BJ (cell line): ENCODE results near the gene AFG1L. TPM values are rescaled to one million over a fixed set of nuclear protein-coding genes. Genes with fewer than 3 reads are reported as not detected.

Source experiments
- CTCF ChIA-PET: fragments of 350-600 bp; formaldehyde crosslinking; extraction: SDS; loops from one replicate; lab custom pipeline; 2021; ENCODE audit warnings: antibody characterized with exemption, inconsistent platforms; lab: Yijun Ruan, JAX
- POLR2A ChIA-PET: fragments of 300-600 bp; sonication (Branson Sonifier 250); formaldehyde crosslinking; extraction: SDS; loops from one replicate; lab custom pipeline; 2021; ENCODE audit warnings: antibody characterized with exemption; lab: Charles Lee
- DNase-seq: peaks from one replicate; pipeline ENCODE4 v3.0.0-alpha.2; 2011; ENCODE audit warnings: low read depth
- H3K27me3 ChIP-seq: 2 replicates; pipeline ENCODE4 v1.6.0; 2011; ENCODE audit warnings: low read length; ENCODE audit not compliant: control insufficient read depth, insufficient read depth
- H3K36me3 ChIP-seq: 2 replicates; pipeline ENCODE4 v1.5.1; 2011; ENCODE audit warnings: low read length; ENCODE audit not compliant: control insufficient read depth, insufficient read depth
- H3K4me3 ChIP-seq: 2 replicates; pipeline ENCODE4 v1.5.1; 2011; ENCODE audit warnings: low read depth, mild to moderate bottlenecking, control low read depth, low read length
- polyA plus RNA-seq: library from polyadenylated mRNA; depleted of rRNA; stranded (reverse); fragments of >200 nt; gene quantifications from 2 replicates; pipeline ENCODE4 v1.2.3, GENCODE V29; 2011; rRNA removed
- small RNA-seq: library from RNA; depleted of rRNA; stranded (forward); fragments of <200 nt; gene quantifications from one replicate; pipeline ENCODE3, GENCODE V24; 2012; ENCODE audit warnings: low replicate concordance, low read depth; ENCODE audit not compliant: insufficient read length
- TF ChIP-seq, protein P1 (sequence below): IDR thresholded peaks from 2 replicates; pipeline ENCODE4 v1.5.1; 2011; ENCODE audit warnings: low read depth, mild to moderate bottlenecking, control low read depth, inconsistent platforms, low read length, moderate library complexity; ENCODE audit not compliant: insufficient read depth

AFG1L gene
- polyA plus RNA-seq, 1 experiment = 1.7 TPM

DNA sequence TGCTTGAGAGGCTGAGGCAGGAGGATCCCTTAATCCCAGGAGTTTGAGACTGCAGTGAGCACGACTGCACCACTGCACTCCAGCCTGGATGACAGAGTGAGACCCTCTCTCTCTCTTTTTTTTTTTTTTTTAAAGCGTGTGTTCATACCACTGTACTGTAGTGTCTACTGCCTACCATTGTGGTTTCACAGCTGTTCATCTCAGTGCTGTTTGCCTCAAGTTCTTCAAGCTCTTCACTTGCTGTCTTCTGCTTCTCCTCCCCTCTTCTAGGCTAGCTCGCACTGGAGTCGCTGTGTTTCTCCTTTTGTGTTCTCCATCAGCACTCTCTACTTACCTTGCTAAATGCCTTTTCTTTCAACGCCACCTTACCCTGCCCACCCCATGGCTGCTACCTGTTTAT, 273.2 kb downstream of the AFG1L start:
- Histone ChIP-seq H3K27me3 (no peaks in the 10 kb centered on the region), H3K36me3 (peaks cover 7% of the 10 kb centered on the region), H3K4me3 (no peak overlapping the region)
- POLR2A ChIA-PET = no interaction called here
- no peak for DNase-seq
- TF ChIP-seq, protein P1, sequence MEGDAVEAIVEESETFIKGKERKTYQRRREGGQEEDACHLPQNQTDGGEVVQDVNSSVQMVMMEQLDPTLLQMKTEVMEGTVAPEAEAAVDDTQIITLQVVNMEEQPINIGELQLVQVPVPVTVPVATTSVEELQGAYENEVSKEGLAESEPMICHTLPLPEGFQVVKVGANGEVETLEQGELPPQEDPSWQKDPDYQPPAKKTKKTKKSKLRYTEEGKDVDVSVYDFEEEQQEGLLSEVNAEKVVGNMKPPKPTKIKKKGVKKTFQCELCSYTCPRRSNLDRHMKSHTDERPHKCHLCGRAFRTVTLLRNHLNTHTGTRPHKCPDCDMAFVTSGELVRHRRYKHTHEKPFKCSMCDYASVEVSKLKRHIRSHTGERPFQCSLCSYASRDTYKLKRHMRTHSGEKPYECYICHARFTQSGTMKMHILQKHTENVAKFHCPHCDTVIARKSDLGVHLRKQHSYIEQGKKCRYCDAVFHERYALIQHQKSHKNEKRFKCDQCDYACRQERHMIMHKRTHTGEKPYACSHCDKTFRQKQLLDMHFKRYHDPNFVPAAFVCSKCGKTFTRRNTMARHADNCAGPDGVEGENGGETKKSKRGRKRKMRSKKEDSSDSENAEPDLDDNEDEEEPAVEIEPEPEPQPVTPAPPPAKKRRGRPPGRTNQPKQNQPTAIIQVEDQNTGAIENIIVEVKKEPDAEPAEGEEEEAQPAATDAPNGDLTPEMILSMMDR = no peak
- CTCF ChIA-PET = interaction anchor here (0.8 to 1.5 kb wide), 2 partner anchors 11 to 14 kb away, joined by 4 to 5 read pairs; no protein-coding TSS in a partner anchor

DNA sequence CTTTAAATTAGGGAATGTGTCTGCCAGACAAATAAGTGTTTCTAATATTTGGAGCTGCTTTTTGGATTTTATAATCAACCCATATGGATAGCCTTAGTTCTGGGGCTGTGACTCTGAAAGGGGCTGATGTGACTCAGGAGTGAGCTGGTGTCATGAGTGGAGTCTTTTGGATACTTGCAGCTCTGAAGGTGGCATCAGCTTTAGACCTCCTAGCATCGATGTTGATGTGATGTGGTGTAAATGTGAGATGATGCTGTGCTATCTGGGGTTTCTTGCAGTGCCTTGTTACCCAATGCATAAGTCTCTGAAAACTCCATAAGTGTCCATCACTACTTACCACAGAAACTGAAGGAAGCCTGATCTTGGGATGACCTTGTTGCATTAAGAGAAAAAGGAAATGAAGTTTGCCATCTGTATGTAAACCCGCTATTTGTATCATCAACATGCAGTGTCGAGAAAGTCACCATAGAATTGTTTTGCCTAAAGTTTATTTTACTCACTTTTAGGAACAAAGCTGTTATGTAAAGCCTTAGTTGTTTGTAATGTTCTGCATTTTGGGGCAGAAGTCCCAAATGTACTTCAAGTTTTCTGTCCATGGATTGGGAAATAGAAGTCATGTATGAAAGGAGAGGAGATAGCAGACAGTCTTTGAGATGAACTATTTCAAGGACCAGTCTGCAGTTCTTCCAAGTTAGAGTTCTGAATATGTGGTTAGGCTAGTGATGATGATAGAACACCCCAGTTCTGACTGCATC, 273.9 kb downstream of the AFG1L start:
- peaks cover 7% of the 10 kb centered on the region for H3K36me3 ChIP-seq
- DNase-seq = no peak
- H3K4me3 ChIP-seq = no peak overlapping the region
- CTCF ChIA-PET = interaction anchor here (0.8 to 1.5 kb wide), 2 partner anchors 11 to 13 kb away, joined by 4 to 5 read pairs; no protein-coding TSS in a partner anchor
- H3K27me3 ChIP-seq = no peaks in the 10 kb centered on the region
- TF ChIP-seq, protein P1 = no peak
- POLR2A ChIA-PET = no interaction called here

DNA sequence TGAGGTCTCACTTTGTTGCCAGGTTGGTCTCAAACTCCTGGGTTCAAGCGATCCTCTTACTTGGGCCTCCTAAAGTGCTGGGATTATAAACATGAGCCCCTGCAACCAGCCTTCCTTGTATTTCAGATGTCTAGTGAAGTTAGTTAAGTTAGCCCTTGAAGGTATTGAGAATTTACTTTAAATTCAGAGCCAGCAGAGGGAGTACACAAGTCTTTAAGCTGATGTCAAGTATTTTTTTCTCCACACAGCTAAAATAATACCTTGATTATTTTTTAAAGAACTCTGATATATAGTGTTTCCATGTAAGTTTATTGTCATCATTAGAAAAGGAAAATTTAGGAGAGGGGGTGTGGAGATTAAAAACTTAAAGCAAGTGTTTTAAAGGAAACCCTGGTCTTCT, 275.7 kb downstream of the AFG1L start:
- CTCF ChIA-PET = interaction anchor here (1.1 kb wide), 1 partner anchor 28 kb away, joined by 3 read pairs; no protein-coding TSS in a partner anchor
- H3K27me3 ChIP-seq = no peaks in the 10 kb centered on the region
- POLR2A ChIA-PET = no interaction called here
- DNase-seq = no peak
- H3K36me3 ChIP-seq = peaks cover 7% of the 10 kb centered on the region
- TF ChIP-seq, protein P1 = no peak
- H3K4me3 ChIP-seq = no peak overlapping the region

DNA sequence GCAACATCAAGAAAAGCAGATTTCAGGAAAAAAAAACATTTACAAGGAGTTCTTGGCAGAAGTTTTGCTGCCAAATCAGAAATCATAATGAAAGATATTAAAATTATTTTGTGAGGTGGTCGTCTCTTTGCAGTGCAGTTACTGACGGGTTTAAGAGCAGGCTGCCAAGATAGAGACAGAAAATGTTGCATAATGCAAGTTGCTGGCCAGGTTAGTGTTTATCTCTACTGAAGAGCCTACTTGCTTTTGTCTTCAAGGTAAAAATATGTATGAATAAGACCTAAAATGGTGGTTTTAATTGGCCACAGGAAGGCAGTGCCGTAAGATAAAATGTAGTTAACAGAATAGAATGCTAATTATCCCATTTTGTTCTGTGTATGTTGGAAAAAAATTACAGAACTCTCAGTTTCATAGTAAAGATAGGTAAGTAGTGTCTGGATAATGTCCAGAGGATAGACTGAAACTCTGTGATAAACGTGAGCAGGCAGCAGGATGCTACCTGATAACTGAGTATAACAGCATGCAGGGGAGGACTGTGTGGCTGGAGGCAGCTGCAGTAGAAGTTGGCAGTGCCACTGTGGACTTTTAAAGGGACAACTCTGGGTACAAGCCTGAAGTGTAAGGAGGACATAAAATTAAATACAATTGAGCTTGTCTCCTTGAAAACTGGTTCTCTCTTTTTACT, 279.7 kb downstream of the AFG1L start:
- no peak overlapping the region for H3K4me3 ChIP-seq
- TF ChIP-seq, protein P1 = no peak
- no peak for DNase-seq
- no peaks in the 10 kb centered on the region for H3K27me3 ChIP-seq
- H3K36me3 ChIP-seq = peaks cover 2% of the 10 kb centered on the region
- POLR2A ChIA-PET = no interaction called here
- CTCF ChIA-PET = no interaction called here

Small RNA genes lying within 50 kb of the gene (small RNA-seq; reads per million reads assigned to genes)
- gene AL356121.1 (not detected), gene AL391646.1 (not detected), gene RNA5SP212 (not detected), gene RNU6-1144P (not detected), gene RNU6-770P (not detected), gene Z98742.2 (not detected)

Other genes starting within 250 kb of the AFG1L start
- 20.1 and 33.6 TPM in 2 replicates for gene OSTM1, start 220.3 kb upstream of the AFG1L start, polyA plus RNA-seq
- not detected in 2 replicates for gene NR2E1, start 129.0 kb upstream of the AFG1L start, polyA plus RNA-seq
- gene SNX3, start 34.0 kb upstream of the AFG1L start, polyA plus RNA-seq = 113 and 243 TPM in 2 replicates